ENCODE data around the gene ACP3.

Gene ACP3

DNA sequence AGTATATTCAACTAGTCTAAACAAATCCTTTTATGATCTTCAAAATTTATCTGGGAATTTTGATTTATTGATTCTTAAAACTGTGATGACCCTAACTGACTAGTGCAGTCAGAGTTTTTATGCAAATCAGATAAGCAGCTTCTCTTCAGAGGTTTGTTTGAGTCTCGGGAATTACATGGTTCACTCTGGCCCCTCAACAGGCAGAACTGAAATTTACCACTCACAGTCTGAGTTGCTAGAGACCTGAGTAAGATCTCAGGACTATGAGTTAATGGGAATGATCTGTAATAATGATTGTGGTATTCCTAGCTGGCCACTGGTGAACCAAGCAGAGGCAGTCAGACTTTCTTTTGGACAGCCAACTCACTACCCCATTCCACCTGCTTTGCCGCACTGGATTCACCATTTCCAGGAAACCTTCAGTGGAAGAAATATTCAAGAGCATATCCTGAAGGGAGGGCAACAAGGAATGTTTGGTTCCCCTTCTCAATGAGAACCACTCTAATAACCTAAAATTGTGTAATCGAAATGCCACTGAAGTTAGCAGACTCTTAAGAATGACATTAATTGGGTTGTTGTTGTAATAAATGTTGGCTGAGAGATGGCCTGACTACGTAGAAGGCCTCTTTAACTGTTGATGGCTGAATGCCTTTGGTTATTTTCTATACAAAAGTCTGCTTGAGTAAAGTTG is 88.5 kb downstream of the ACP3 start:
- no peak for DNase-seq (ENCODE audit: low read depth in 1 of 2, low spot score in 1 of 2)

DNA sequence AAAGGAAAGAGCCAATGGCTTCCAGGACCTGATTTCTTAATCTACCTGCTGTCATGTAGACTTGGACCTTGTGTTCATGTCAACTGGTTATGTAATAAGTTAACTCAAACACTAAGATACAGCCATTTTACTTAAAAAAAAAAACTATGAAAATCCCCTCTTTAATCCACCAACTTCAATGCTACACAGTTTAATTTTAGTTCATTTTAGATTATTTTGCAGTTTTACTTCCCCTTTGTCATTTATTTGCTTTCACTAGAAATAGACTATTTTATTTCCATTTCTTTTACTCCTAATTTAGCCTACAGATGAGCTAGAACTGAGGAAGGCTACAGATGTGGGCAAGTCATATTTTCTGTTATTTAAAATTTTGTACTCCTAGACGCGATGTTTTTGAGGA is 89.4 kb downstream of the ACP3 start:
- DNase-seq (ENCODE audit: low read depth in 1 of 2, low spot score in 1 of 2), result no peak

DNA sequence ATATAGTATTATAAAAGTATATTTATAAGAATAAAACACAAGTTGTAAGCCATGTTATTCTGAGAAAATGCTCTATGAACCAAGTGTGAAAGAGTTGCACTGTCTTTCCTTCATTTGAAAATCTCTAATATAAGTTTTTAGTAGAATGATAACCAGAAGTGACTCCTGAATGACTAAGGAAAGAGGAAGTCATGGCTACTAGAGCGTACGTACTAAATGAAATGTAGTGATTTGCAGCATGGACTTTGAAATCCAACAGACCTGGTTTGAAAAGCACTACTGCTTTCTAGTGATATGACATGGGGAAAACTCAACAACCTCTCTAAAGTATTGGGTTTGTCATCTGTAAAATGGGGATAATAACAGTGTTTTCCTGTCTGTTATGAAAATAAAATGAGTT is 89.8 kb downstream of the ACP3 start:
- no peak for DNase-seq (ENCODE audit: low read depth in 1 of 2, low spot score in 1 of 2)

Measured in stimulated activated CD4-positive, alpha-beta T cell treated with anti-CD3 and anti-CD28 coated beads, Interleukin-15, amount 100 ng/mL, for 1 hour (primary cell).